ENCODE measurements around the gene DNAJC18. TPM values are rescaled to one million over a fixed set of nuclear protein-coding genes. Genes with fewer than 3 reads are reported as not detected.

The DNAJC18 gene
- total and polyA plus RNA-seq, 2 of the 4 experiments (the other 2 are of a cell fraction), result 8.5 to 11.1 TPM

- in situ Hi-C loops (cut with MboI; ENCODE audit: low sequenced_read_pairs), result no loop called here
- no peak for ATAC-seq (ENCODE audit: low read depth)
- peak overlapping the region; percentile 20; the same call in 1 of the 2 replicates for H3K4me3 ChIP-seq (ENCODE audit: insufficient read depth, low read depth, low read length)
These were observed 34.9 kb downstream of the DNAJC18 start for GRCh38 chr5:139404484-139404840.

More at GRCh38 chr5:139404484-139404840, 34.9 kb downstream of the DNAJC18 start:
- no peak for DNase-seq
- no TSS peak for BruUV-seq (replicated peaks)
- Histone ChIP-seq H3K56ac (ENCODE audit: extremely low read depth, insufficient read depth, low read length) (peak overlapping the region; percentile 91), H3K79me1 (ENCODE audit: low read depth in 1 of 2, low read length in 2 of 2) (peaks cover 0 to 14% of the 10 kb centered on the region in 2 experiments; a peak in 1 of 4 replicates), H3K9me1 (ENCODE audit: insufficient read depth, low read length) (peaks cover 8% of the 10 kb centered on the region), H2AFZ (replicated peaks; ENCODE audit: low read length, poor library complexity) (peak overlapping the region; percentile 98), H3K36me3 (ENCODE audit: control insufficient read depth, insufficient read depth, low read length) (no peaks in the 10 kb centered on the region), H4K5ac (ENCODE audit: low read depth, low read length) (peak overlapping the region; percentile 95), H3K14ac (replicated peaks; ENCODE audit: low read depth, low read length) (peak overlapping the region; percentile 95), H3K9me3 (ENCODE audit: control insufficient read depth, insufficient read depth, low read length) (no peaks in the 10 kb centered on the region), H2AK5ac (ENCODE audit: low read depth, low read length) (peak overlapping the region; percentile 67; the same call in 1 of the 2 replicates), H3K27ac (ENCODE audit: insufficient read depth, low read length) (peak overlapping the region; percentile 88), H2BK5ac (ENCODE audit: low read depth, low read length, poor library complexity, severe bottlenecking) (peak overlapping the region; percentile 89), H4K8ac (ENCODE audit: low read depth in 2 of 2, low read length in 2 of 2) (peak overlapping the region; percentile 95 to 98), H2BK20ac (ENCODE audit: low read depth, low read length) (peak overlapping the region; percentile 48), H3K4me1 (ENCODE audit: control insufficient read depth, insufficient read depth, low read length) (peaks cover 4% of the 10 kb centered on the region), H3K27me3 (ENCODE audit: control insufficient read depth, insufficient read depth, low read length) (no peaks in the 10 kb centered on the region), H3K18ac (ENCODE audit: low read depth, low read length) (peak overlapping the region; percentile 62), H3K4me2 (ENCODE audit: low read depth, low read length) (peak overlapping the region; percentile 83), H3K9ac (ENCODE audit: low read depth, low read length) (peak overlapping the region; percentile 86), H4K91ac (ENCODE audit: insufficient read depth, low read depth, low read length) (peak overlapping the region; percentile 95), H2AK9ac (replicated peaks; ENCODE audit: low read depth, low read length, poor library complexity) (peak overlapping the region; percentile 90), H2BK15ac (ENCODE audit: low read depth, low read length) (peak overlapping the region; percentile 82; the same call in 2 of the 3 replicates), H2BK120ac (ENCODE audit: low read depth, low read length) (peak overlapping the region; percentile 95), H3K23ac (ENCODE audit: low read depth, low read length) (peak overlapping the region; percentile 92), H3K4ac (ENCODE audit: low read depth, low read length) (peak overlapping the region; percentile 97), H4K20me1 (ENCODE audit: insufficient read depth, low read length) (no peaks in the 10 kb centered on the region; the same call in 1 of the 2 replicates)
- no CpG with 5 or more reads among the region's 5 CpGs for WGBS, 2 experiments (ENCODE audit: extremely low coverage in 2 of 2, insufficient read length in 1 of 2)
- no peak for TF ChIP-seq POLR2A (IDR thresholded peaks at IDR 0.05; ENCODE audit: low read depth, low read length)
- no peak for TF ChIP-seq CTCF (conservative IDR thresholded peaks at IDR 0.05; ENCODE audit: low read depth, low read length)
- TF ChIP-seq MAFK (IDR thresholded peaks at IDR 0.05; ENCODE audit: low read depth, low read length), result no peak
- TF ChIP-seq FOS (IDR thresholded peaks at IDR 0.05; ENCODE audit: low read depth, low read length), result no peak
- no peak for TF ChIP-seq RCOR1 (IDR thresholded peaks at IDR 0.05; ENCODE audit: insufficient replicate concordance, low read length)
- TF ChIP-seq MXI1 (IDR thresholded peaks at IDR 0.05; ENCODE audit: borderline replicate concordance, low read depth, low read length), result no peak
- TF ChIP-seq USF2 (IDR thresholded peaks at IDR 0.05; ENCODE audit: low read depth, low read length), result no peak
- no peak for TF ChIP-seq SMC3 (IDR thresholded peaks at IDR 0.05; ENCODE audit: low read depth, low read length)
- TF ChIP-seq RAD21 (IDR thresholded peaks at IDR 0.05; ENCODE audit: low read length), result no peak
- TF ChIP-seq CHD1 (IDR thresholded peaks at IDR 0.05; ENCODE audit: low read depth, low read length), result no peak
- no peak for TF ChIP-seq MAZ (IDR thresholded peaks at IDR 0.05; ENCODE audit: borderline replicate concordance, low read depth, low read length)
- POLR2A ChIA-PET (ENCODE audit: unreplicated experiment), result no interaction called here
- CTCF ChIA-PET, result interaction anchor here (1.0 kb wide), 1 partner anchor 9 kb away, joined by 3 read pairs; no protein-coding TSS in a partner anchor
- intact Hi-C loops (cut with micrococcal nuclease) (no loop called here), dilution Hi-C loops (cut with HindIII; ENCODE audit: low sequenced_read_pairs, unreplicated experiment) (loop anchor here (25.0 kb wide), 1 partner anchor 108 kb away; no protein-coding TSS in a partner anchor)
